GM19468 (cell line): Measurements from ENCODE around the gene NQO2.
"Not testable (repeated sequence)": the region's sequence is repeated elsewhere in the genome, so short reads cannot be mapped to it uniquely, and the experiment has no call there.

ENCODE experiments used
- ATAC-seq: cut with Tn5 transposase; IDR thresholded peaks from one replicate; pipeline ENCODE4 v1.9.1; 2021; ENCODE audit warnings: mild to moderate bottlenecking, moderate library complexity, moderate number of reproducible peaks; ENCODE audit not compliant: unreplicated experiment; ENCODE audit errors: extremely low read depth

Gene NQO2

GRCh38 chr6:2969549-2969948 is 30.1 kb upstream of the NQO2 start:
- ATAC-seq, result no peak

- ATAC-seq, result no peak
Observed at GRCh38 chr6:2970034-2970685, 29.5 kb upstream of the NQO2 start.

GRCh38 chr6:2970753-2971419 is 28.8 kb upstream of the NQO2 start:
- ATAC-seq, result no peak

- no peak for ATAC-seq
Observed at GRCh38 chr6:2971420-2972218, 28.1 kb upstream of the NQO2 start, which contains the start of gene SERPINB6. Gene SERPINB6, minus strand, starts transcription at chr6:2971567. Its CDS starts 12,235 bp downstream, at chr6:2959332.

GRCh38 chr6:2972219-2972487 is 27.5 kb upstream of the NQO2 start:
- not testable (repeated sequence) for ATAC-seq

GRCh38 chr6:2972685-2973084 is 27.0 kb upstream of the NQO2 start:
- not testable (repeated sequence) for ATAC-seq

GRCh38 chr6:2973180-2973579 is 26.5 kb upstream of the NQO2 start:
- not testable (repeated sequence) for ATAC-seq

GRCh38 chr6:2973676-2974075 is 26.0 kb upstream of the NQO2 start:
- no peak for ATAC-seq

GRCh38 chr6:2976060-2976459 is 23.6 kb upstream of the NQO2 start:
- no peak for ATAC-seq

GRCh38 chr6:2976571-2977085 is 23.1 kb upstream of the NQO2 start:
- ATAC-seq, result no peak

- no peak for ATAC-seq
Observed at GRCh38 chr6:2977290-2977689, 22.4 kb upstream of the NQO2 start.

- ATAC-seq, result no peak
Observed at GRCh38 chr6:2977799-2978590, 21.7 kb upstream of the NQO2 start.

- ATAC-seq, result no peak
Observed at GRCh38 chr6:2978923-2979322, 20.8 kb upstream of the NQO2 start.

- ATAC-seq, result no peak
Observed at GRCh38 chr6:2979819-2980464, 19.8 kb upstream of the NQO2 start.

- no peak for ATAC-seq
Observed at GRCh38 chr6:2980465-2980855, 19.2 kb upstream of the NQO2 start.

- no peak for ATAC-seq
Observed at GRCh38 chr6:2982426-2983117, 17.1 kb upstream of the NQO2 start.

GRCh38 chr6:2984738-2985406 is 14.8 kb upstream of the NQO2 start:
- no peak for ATAC-seq

- no peak for ATAC-seq
Observed at GRCh38 chr6:2986722-2987221, 12.9 kb upstream of the NQO2 start.

- no peak for ATAC-seq
Observed at GRCh38 chr6:2988094-2988425, 11.6 kb upstream of the NQO2 start.
